ENCODE measurements around the gene CAST.

CAST gene

GRCh38 chr5:96648023-96648422 is 14.2 kb upstream of the CAST start:
- DNase-seq, result no peak

GRCh38 chr5:96648593-96648992 is 13.6 kb upstream of the CAST start:
- DNase-seq, result no peak

DNA sequence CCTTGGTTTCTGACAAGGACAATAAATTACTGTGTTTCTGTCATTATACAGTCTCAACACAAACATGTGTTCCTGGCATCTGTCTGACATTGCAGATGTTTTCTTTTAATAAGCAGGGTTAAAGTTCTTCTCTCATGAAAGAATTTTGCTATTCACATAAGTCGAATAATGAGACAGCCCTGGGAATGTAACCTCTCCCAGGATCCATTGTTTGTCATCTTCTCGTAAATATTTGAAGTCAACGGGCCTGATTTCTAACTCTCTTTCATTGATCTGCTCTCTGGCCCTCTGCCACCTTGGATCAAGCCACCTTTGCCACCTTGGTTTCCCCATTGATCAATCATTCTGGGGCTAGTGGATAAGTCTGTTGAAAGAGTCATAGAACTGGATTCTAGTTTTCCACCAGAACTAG is 12.9 kb upstream of the CAST start:
- DNase-seq, result no peak

GRCh38 chr5:96649681-96650540 is 12.3 kb upstream of the CAST start:
- DNase-seq, result no peak

- no peak for DNase-seq
These were observed 11.1 kb upstream of the CAST start for GRCh38 chr5:96651047-96651446.

DNA sequence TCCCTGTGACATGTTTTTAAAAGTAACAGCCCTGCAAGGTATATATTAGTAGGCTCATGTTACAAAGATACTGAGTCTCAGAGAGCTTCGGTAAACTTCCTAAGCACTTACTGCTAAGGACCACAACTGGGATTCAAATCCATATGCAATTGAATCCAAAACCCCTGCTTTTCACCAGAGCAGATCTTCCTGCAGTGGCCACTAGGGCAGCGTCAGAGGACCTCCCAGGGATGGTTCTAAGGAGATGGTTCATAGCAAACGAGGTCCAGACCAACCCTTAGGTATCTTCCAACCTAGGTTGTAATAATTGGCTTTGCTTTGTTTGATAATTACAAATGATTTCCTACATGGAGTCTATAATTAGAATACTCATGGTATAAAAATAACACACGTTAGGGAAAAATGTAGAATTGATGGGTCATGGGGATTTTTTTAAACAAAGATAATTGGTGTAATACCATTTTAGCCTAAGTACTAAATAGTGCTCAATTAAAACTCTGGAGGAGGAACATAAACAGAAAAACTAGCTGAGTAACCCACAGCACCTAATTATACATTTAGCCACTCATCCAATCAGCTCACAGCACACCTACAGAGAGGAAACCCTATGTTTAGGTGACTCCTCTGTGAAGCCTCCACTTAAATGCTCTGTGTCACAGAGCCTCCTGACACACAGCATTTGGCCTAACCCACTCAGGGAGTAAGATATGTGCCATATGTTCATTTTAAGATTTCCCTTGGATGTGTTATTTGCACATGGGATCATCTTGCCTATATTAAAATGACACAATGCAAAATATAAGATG is 10.0 kb upstream of the CAST start:
- no peak for DNase-seq

GRCh38 chr5:96652769-96653454 is 9.3 kb upstream of the CAST start:
- no peak for DNase-seq

DNA sequence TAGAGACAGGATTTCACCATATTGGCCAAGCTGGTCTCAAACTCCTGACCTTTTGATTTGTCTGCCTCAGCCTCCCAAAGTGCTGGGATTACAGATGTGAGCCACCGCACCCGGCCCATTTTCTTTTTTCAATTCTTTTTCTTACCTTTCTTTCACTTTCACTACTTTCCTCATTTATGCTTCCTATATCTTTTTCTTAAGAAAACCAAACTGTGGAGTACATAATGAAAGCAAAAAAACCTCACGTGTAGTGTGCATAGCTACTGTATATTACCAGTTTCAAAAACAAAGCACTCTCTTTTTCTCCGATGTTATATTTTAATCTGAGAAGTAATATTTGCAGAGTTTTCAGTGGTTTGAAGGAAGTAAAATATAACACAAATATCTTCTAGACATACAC is 8.0 kb upstream of the CAST start:
- DNase-seq, result no peak

- no peak for DNase-seq
These were observed 7.1 kb upstream of the CAST start for GRCh38 chr5:96655085-96655484.

DNA sequence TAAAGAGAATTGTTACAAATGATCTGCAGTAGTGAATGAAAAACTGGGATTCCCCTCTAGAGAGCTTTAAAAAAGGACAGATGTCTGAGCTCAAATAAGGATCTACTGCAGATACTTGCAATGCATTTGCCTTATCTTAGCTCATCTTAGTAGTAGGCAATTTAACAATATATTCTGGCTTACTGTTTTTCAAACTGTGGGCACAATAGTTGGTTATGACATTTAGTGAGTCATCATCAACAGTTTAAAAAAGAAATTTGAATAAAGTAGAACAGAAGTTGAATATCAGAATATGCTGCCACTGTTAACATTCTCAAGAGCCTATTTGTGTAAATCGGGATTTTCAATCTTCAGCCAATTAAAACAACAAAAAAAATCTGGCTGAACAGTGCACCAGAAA is 6.7 kb upstream of the CAST start:
- DNase-seq, result no peak

- DNase-seq, result no peak
These were observed 5.1 kb upstream of the CAST start for GRCh38 chr5:96657068-96657467.

DNA sequence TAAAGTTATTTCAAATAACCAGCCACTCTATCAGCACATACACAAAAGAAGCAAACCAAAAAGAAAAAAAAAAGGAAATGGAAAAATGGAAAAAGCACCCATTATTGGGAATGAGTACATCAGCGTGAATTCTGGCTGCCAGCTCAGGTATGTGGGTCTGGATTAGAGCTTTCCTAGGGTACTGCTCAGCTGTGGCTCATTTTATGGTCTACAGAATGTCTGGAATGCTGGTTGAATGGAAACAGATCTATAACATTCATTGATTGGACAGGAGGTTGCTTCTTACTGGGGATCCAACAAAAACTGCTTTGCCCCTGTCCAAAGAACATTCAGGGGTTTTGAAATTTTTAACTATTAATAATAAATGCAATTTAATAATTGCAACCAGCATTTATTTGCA is 3.9 kb upstream of the CAST start:
- no peak for DNase-seq

DNA sequence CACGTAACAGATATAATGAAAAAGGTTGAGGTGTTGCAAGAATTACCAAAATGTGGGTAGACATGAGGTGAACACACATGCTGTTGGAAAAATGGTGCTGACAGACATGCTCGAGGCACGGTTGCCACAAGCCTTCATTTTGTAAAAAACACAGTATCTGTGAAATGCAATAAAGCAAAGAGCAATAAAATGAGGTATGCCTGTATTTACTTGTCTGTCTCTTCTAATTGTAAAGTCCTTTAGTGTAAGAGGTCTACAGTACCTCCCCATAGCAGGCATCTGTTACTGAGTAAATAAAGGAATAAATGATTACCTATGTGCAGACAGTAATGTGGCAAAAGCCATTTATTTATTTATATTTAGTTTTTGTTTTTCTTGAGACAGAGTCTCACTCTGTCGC is 3.0 kb upstream of the CAST start:
- no peak for DNase-seq

- DNase-seq, result peak; percentile 30
These were observed 963 bp upstream of the CAST start for GRCh38 chr5:96660971-96661854.

- peak; percentile 76 for DNase-seq
These were observed 746 bp downstream of the CAST start for GRCh38 chr5:96662725-96663518.

DNA sequence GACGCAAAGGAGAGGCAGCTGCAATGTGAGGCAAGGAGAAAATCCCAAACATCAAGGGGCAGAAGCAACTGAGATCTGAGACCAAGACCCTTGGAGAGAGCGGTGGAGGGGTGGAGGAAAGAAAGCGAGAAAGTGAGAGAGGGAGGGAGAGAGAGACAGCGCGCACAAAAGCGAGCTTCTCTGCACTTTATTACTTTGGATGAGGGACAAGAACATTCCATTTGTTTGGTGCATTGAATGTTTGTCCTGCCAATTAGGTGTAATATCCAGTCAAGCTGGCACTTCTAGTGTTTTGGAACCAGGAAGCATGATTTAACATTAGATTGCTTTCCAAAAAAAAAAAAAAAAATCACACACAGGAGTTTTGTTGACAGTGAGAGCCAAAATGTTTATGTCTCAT is 1.4 kb downstream of the CAST start:
- no peak for DNase-seq

GRCh38 chr5:96664669-96665068 is 2.5 kb downstream of the CAST start:
- no peak for DNase-seq

DNA sequence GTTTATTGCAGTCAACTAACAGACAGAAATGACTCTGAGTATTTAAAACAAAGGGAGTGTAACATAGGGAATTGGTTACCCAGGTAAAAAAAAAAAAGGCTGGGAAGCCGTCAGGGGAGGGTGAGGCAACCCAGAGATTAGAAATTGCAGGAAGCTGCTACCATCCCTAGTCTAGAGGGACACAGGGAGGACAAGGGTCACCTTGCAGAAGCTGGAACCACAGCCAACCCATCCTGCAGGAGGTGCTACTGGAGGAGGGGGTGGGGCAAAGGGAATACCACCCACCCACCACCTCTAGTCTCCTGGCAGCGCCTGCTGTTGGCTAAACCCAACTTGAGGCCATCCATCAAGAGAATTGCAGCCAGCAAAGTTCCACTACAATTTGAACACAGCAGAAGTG is 6.5 kb downstream of the CAST start:
- no peak for DNase-seq

- DNase-seq, result no peak
These were observed 7.7 kb downstream of the CAST start for GRCh38 chr5:96669909-96670308.

DNA sequence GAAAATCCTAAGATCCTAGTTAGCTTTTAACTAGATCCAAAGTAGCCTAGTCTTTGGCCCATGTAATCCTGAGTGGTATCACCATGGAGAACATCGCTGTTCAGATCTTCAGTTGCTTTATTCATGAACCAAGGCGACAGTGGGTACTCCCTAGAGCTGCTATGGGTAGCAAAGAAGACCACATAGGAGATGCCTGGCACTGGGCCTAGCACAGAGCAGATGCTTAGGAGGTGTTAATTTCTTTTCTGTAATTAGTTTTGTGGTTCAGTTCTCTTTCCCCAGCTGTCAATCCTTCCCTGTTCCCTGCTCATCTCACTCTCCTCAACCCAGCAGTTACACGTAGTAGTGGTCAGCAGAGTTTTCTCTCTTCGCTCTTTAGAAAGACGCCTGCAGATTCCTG is 9.3 kb downstream of the CAST start:
- no peak for DNase-seq

- no peak for DNase-seq
These were observed 11.0 kb downstream of the CAST start for GRCh38 chr5:96673127-96673526.

- DNase-seq, result no peak
These were observed 13.7 kb downstream of the CAST start for GRCh38 chr5:96675882-96676281.
